Stimulated activated CD8-positive, alpha-beta memory T cell treated with anti-CD3 and anti-CD28 coated beads, Interleukin-7, amount 100 ng/mL, for 48 hours (primary cell): ENCODE data around the gene DUOX1.
"Not testable (repeated sequence)": the region's sequence is repeated elsewhere in the genome, so short reads cannot be mapped to it uniquely, and the experiment has no call there.

Experiments
- DNase-seq, 2 donors: peaks; one replicate each; pipeline ENCODE4 v3.0.0-alpha.2; 2020; ENCODE audit warnings: low read depth in 1 of 2; ENCODE audit errors: extremely low read depth in 1 of 2

The DUOX1 gene

DNA sequence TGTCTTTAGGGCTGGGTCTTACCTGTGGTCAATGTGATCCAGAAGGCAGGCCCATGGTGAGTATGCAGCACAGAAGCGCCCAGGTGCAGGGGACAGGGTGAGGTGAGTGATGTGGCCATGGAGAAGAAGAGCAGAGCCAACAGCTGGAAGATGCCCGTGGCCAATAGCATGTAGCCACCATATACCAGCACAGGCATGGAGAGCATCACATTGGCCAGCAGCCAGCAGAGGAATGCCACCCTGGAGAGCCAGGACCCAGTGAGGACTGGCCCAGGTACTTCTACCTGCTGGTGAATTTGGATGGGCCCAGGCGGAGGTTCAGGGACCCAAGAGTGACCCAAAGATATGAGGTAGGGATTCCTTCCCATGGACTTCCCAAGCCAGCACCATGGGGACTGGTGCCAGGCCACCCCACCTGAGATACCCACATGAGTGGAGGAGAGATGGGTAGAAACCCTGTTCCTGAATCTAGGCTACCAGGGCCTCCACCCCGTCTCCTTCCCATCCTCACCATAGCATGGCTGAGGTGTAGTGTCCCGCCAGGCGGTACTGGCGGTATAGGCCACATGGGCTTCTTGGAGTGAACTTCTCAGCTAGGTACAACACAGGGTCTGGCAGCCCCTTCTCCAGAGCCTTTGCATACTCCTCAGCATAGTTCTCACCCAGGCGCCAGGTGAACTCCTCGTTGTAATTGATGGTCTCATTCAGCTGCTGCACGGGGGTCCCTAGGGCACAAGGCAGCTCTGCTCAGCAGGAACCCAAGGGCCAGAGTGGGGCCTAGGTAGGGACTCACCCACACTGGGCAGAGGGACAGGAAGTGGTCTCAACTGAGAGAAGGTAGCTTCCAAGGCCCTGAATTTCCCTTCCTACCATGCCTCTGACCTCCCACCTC, 9.5 kb upstream of the DUOX1 start:
- no peak for DNase-seq

DNA sequence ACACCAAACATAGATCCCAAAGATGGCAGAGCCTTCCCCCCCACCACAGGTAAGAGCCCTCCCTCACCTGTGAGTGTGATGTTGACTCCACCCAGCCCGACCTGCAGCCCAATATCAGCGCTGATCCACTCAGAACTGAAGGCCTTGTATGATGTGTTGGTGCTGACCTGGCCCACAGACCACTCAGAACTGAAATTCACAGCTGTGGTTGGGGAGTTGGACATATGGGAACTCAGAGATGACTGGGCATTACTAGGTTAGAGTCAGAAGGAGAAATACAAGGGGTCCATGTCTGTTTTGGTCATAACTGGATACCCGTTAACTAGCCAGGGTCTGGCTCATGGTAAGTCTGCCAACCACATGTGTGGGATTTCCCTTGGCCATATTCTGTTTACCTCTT, 8.8 kb upstream of the DUOX1 start:
- no peak for DNase-seq

DNA sequence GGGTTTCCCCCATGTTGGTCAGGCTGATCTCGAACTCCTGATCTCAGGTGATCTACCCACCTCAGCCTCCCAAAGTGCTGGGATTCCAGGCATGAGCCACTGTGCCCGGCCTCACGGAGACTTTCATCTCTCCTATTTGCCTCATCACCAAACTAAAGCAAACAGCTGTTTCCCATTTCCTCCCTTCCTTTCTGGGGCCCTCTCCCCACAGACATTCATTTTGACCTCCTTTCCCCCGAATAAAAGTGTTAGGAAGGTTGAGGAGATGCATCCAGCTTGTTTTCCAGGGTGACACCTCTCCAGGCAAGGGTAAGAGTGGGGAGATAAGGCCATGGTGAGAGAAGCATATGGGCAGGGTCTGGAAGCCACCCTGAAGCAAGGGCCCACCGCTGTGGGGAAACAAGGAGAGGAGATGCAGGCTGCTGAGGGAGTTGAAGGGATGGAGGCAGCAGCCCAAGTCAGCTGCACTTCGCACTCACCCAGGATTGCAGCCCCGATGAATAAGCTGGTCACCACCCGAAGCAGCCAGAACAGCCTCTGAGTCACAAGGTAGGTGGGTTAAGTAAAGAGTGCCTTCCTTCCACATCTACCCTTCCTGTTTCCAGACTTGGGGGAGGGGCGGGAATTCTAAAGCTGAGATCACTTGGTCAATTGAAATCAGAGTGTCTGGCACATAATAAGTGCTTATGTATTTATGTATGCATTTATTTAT, 7.9 kb upstream of the DUOX1 start:
- no peak for DNase-seq

DNA sequence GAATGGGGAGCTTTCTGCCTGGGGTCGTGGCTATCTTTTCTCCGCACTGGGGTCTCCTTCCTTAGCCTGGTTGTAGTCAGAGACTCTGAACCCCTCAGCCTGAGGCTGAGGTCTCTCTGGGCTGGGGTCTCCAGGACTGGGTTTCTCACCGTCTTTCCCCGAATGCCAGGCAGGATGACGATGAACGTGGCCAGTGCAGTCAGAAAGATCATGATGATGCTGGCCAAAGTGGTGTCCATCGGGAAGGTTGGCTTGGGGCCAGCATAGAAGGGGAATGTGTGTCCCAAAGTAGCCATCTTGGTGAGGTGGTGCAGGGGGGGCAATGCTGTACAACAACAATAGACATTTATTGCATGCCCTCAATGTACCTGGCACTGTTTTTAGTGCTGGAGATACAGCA, 7.1 kb upstream of the DUOX1 start:
- no peak for DNase-seq

DNA sequence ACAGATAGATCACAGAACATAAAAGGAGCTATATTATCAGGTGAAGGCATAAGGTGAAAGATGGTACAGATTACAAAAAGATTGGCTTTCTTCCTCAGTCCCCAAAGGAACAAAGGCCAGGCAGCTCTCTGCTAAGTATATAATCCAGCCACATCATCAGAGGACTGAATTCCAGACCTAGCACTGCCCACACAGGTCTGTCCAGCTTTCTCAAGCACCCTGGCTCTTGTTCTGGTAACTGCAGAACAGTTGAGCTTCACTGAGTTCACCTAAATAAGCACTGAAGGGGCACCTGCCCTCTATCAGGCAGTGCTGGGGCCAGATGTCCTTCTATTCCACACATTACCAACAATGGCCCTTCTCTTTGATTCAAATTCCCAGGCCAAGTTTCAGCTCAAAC, 6.4 kb upstream of the DUOX1 start:
- DNase-seq: no peak

DNA sequence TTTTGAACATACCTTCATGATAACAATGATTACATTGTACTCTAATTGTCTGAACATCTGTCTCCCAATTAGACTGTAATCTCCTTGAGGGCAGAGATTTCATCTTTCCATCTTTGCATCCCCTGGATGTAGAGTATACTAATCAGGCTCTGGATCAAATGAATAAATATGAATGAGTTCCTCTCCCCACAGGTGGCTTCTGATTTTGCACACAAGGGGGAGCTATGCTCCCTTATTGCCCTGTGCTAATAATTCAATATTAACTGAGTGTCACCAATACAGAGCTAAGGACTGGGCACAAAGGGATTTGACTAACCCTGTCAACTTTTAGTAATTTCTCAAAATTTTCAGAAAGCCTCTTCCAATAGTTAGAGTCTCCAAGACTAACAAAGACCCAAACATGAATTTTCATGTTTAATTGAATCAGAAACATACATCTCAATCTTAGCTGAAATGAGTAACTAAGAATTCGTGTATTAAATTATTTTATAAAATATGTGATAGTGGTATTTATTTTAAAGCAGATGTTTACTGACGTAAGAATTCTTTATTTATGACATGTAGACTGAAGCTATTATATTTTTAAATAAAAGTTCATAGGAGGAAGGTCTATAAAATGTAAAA, 3.1 kb upstream of the DUOX1 start:
- DNase-seq: no peak

DNA sequence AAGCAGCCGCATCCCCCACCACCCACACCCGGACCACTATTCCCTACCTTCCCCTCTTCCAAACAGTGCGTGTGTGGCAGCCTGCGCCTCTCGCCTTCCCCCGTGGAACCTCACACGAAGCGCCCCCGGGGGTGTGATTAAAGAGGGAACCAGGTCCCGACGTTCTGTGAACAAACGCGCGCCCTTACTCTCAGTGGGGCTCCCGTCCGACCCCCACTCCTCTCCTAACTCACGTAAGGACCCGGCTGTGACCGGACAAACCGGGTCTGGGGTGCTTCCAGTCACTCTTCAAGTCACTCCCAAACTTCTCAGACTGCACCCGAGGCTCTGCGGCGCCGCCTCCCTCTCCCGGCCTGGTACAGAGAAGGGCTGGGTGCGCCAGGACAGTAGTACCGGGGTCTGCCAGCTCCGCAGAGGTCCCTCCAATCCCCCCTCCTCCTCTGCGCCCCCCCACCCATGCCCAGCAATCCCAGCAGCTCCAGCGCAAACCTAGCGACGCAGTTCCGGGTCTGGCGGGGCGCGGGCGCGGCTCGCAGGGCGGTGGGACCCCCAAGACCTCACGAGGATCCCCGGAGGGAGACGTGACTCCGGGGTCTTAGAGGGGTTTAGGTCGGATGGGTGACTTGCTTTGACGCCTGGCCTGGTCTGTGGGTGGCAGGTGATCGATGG, 689 bp upstream of the DUOX1 start:
- no peak for DNase-seq

DNA sequence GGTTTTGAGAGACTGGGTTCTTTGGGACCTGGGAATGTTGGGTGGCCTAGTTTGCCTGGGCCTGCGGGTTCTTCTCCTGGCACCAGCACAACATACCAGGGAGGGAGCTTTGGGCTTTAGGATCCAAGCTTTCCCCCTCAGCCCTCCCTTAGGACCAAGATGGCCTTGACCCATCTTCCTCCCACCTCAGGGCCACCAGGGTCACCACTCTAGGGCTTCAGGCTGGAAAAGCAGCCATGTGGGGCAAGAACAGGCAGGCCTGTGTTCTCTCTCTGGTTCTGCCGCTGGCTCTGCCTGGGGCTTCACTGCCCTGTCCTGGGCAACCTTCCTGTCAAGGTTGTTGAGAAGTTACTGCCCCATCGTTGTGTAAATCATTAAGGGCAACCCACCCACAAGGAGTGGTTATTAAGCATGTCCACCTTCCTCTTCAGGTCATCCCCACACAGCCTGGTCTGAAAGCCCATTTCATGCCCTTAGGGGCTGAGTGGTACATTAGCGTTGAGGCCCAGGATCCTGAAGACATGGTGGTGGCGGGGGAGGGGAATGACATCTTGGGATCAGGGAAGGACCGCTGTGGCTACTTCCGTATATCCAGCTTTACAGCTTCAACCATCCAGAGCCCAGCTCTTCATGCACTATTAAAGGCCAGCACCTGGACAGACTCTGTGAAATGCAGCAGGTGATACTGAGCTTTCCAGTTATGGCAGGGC, 652 bp downstream of the DUOX1 start:
- no peak for DNase-seq

DNA sequence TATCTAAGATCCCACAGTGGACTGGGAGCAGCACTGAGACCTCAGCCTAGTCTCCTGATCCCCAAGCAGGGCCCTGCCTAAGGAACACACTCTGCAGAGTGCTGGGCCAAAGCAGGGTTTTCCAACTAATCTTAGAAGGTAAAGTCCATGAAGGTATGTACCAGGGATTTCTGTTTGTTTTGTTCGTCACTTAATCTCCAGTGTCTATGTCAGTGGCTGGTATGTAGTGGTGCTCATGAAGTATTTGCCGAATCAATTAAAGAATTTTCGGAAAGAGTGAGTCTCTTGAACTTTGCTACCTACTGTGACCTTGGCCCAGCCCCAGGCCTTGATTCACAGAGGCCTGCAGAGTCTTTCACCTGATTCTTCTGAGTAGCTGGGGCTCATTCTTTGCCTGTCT, 1.7 kb downstream of the DUOX1 start:
- DNase-seq: no peak

DNA sequence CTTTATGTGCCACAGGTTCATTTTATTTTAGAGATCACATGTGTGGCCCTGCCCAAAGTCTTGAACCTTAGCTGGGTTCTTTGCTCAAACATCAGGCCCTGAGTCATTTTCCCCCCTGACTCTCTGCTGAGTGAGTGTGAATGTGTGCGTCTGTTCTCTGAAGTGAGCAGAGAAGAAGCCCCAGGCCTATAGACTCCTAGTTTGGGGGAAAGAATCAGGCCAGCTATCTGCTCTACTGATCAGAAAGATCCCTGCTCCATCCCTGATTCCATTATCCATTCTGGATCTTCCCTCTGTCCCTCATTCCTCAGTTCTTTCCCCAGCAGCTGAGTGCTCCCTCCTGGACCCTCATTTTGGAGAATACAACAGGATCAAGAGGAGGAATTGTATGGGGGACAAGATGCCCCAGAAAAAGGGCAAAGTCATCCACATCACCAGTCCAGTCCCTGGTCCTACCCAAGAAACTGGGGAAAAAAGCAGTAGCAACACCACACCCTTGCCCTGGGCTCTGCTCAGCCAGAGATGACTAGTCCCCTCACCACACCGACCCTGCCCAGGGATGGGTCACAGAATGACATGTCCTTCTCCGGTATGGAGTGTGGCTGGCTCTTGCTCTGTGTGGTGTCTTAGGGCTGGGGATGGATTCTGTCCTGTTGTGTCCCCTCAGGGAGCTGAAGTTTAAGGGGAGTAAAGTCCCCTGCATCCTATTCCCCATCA, 3.2 kb downstream of the DUOX1 start:
- DNase-seq: no peak

DNA sequence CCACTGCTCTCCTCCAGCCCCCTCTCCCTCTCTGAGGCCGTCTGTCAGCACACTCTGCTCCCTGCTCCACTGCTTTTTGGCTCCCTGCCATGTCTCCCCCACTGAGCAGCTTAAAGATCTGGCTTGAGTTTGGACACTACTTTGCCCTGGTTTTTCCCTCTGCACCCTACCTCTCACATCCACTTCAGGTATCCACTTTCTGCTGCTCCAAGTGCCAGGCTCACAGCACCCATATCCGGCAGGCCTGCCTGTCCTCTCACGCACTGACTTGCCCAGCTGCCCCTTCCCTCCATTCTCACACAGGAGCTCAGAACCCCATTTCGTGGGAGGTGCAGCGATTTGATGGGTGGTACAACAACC, 3.7 kb downstream of the DUOX1 start:
- no peak for DNase-seq

DNA sequence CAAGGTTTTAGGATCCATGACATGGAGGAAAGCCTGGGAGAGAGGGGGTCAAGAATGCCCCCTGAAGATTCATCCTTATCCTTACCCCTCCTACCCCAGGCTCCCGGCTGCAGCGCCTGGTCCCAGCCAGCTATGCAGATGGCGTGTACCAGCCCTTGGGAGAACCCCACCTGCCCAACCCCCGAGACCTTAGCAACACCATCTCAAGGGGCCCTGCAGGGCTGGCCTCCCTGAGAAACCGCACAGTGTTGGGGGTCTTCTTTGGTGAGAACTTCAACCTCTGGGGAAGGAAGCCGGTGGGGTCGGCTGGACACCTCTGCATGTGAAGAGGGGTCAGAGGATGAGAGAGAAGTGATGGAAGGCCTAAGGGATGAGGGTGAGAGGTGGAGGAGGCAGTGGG, 4.3 kb downstream of the DUOX1 start:
- no peak for DNase-seq

DNA sequence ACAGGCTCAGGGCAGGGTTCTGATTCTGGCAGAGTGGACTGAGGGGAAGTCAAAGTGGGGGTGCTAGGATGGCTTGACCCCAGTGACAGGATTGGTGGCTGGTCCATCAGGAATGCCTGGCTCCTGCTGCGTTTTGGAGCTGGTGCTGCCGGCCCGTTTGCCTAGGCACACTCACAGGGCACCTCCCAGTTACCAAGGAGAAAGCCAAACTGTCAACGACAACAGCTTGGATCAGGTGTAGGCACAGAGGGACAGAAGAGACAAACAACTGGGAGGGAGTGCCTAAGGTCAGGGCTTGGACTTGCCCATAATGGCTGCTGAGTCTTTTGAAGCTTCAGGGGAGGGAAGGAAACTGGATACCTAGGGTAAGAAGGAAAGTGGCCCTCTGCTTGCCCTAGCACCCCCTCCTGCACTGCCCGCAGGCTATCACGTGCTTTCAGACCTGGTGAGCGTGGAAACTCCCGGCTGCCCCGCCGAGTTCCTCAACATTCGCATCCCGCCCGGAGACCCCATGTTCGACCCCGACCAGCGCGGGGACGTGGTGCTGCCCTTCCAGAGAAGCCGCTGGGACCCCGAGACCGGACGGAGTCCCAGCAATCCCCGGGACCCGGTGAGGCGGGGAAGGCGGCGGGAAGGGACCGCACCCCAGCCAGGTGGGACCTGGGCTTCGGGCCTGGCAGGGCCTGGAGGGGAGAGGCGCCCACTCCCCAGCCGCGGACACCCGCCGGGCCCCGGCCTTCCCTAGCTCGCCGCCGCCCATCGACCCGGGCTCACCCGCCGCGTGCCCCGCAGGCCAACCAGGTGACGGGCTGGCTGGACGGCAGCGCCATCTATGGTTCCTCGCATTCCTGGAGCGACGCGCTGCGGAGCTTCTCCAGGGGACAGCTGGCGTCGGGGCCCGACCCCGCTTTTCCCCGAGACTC, 5.1 kb downstream of the DUOX1 start:
- no peak for DNase-seq

DNA sequence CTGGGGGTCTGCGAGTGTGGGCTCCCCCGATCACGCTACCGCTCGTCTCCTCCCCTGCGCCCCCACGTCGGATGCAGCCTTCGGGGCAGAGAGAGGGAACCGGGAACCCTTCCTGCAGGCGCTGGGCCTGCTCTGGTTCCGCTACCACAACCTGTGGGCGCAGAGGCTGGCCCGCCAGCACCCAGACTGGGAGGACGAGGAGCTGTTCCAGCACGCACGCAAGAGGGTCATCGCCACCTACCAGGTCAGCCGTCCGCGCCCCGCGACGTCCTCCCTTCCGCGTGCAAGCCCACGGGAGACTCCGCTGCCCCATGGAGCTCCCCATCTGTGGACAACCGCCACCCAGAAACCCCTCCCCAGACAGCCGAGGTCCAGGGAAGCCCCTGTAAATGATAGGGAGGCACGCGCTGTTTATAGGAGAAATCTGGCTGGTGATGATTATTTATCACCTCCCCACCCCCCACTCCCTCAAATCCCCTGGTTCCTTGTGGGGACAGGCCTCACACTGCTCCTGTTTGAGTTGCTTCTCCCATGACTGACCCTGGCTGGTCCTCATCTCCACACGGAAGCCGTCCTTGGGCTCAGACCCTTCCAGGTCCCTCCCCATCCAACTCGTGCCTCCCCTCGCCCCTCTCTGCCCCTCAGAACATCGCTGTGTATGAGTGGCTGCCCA, 6.0 kb downstream of the DUOX1 start:
- not testable (repeated sequence) for DNase-seq

DNA sequence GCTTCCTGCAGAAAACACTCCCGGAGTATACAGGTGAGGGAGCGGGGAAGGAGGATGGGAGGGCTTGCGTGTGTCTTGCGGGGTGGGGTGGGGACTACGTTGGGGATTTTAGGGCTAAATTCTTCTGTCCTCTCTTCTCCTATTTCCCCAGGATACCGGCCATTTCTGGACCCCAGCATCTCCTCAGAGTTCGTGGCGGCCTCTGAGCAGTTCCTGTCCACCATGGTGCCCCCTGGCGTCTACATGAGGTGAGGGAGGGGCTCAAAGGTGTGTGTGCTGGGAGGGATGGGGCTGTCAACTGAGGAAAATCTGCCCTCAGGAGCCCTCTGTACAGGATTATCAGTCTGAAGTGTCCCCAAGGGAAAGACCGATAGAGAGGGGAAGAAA, 6.6 kb downstream of the DUOX1 start:
- DNase-seq: no peak

DNA sequence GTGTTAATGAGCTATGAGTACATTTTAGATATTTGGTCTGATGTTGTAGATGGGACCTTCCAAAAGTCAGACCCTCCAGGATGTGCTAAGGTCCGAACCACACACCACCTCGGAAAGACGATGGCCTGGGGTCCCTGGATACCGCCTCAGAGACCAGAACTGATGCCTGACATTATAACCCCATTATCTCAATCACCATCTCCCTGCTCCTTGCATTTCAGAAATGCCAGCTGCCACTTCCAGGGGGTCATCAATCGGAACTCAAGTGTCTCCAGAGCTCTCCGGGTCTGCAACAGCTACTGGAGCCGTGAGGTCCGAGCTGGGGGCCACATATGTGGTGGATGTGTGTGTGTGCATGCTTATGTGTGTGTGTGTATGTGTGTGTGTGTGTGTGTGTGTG, 7.9 kb downstream of the DUOX1 start:
- DNase-seq: no peak

DNA sequence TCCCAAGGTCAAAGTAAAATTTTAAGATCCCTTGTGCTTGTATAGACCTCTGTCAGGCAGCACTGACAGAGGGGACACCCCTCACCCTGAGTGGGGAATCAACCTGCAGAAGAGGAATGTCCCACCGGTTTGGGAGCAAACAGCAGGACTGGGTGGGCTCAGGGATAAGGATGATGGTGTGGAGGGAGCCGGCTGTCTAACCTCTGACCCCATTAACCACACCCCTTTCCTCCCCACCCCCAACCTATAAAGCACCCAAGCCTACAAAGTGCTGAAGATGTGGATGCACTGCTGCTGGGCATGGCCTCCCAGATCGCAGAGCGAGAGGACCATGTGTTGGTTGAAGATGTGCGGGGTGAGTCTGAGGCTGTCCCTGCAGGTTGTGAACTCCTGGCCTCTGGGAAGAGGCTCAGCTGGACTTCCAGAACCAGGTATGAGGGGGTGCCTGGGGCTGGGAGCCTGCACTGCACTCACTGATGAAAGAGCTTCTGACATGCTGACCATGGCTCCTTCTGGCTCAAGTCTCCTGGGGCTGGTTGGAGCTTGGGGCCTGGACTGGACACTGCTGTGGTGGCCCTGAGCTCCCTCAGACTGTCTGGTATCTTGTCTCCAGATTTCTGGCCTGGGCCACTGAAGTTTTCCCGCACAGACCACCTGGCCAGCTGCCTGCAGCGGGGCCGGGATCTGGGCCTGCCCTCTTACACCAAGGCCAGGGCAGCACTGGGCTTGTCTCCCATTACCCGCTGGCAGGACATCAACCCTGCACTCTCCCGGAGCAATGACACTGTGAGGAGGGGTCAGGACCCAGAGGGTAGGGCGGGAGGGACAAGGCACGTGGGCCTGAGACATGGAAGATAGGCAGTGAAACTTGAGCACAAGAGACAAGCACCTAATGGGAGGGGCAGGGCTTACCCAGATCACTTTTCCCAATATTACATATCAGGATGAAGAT, 9.3 kb downstream of the DUOX1 start:
- DNase-seq: no peak

DNA sequence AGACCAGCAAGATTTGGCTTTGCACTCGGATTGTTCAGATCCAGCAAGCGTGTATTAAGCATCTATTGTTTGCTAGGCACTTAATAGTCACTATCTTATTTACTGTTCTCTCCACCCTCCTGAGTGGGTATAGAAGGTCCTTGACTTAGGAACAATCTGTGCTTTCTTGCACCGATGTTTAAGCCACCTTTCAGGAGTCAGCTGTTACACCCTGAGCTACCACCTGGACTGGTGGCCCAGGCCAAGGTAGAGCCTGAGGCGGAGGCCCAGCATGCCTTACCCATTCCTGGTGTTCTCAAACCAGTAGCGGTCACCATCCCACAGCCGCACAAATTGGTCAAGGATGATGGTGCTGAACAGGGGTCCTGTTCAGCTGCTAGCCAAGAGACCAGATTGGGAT, 10.0 kb downstream of the DUOX1 start:
- DNase-seq: no peak
